Natural killer cell treated with Interleukin-12 subunit alpha and Interleukin-12 subunit beta and Interleukin-15 and Interleukin-18, amount 100 ng/mL, for 72 hours (primary cell): ENCODE measurements around the gene PXN. TPM values are rescaled to one million over a fixed set of nuclear protein-coding genes. Genes with fewer than 3 reads are reported as not detected.

Experiments
- ATAC-seq, 2 donors: fragments of 150-1000 bp; cut with Tn5 transposase in 1 of 2; sonication (Bioruptor Pico), chemical (Tn5 transposase) in 1 of 2; 2 replicates each; pipeline ENCODE4 v1.10.0; 2021
- DNase-seq: peaks from one replicate; pipeline ENCODE4 v3.0.0; 2022; ENCODE audit warnings: low spot score
- H3K27ac Mint-ChIP-seq, 2 donors: 1 replicate in 1 of 2; 2 replicates in 1 of 2; pipeline ENCODE4 v1.8.0; 2022; ENCODE audit warnings: mixed read lengths in 2 of 2, mild to moderate bottlenecking in 1 of 2, moderate library complexity in 1 of 2
- H3K27me3 Mint-ChIP-seq, 2 donors: 1 replicate in 1 of 2; 2 replicates in 1 of 2; pipeline ENCODE4 v1.8.0; 2022; ENCODE audit warnings: mixed read lengths in 2 of 2
- H3K36me3 Mint-ChIP-seq: one replicate; pipeline ENCODE4 v1.8.0; 2022; ENCODE audit warnings: mixed read lengths
- H3K4me1 Mint-ChIP-seq, 2 donors: 1 replicate in 1 of 2; 2 replicates in 1 of 2; pipeline ENCODE4 v1.8.0; 2022; ENCODE audit warnings: low read depth in 2 of 2, mixed read lengths in 2 of 2, mild to moderate bottlenecking in 1 of 2
- H3K4me3 Mint-ChIP-seq: one replicate; pipeline ENCODE4 v1.8.0; 2022; ENCODE audit warnings: mixed read lengths
- H3K9me3 Mint-ChIP-seq: 2 replicates; pipeline ENCODE4 v1.8.0; 2022; ENCODE audit warnings: mixed read lengths
- total RNA-seq, 2 donors: library from RNA; stranded (reverse); gene quantifications; one replicate each; pipeline ENCODE4 v1.2.3, GENCODE V29; 2022

The PXN gene
- total RNA-seq, 2 donors from 2014 or later: 133 to 160 TPM

DNA sequence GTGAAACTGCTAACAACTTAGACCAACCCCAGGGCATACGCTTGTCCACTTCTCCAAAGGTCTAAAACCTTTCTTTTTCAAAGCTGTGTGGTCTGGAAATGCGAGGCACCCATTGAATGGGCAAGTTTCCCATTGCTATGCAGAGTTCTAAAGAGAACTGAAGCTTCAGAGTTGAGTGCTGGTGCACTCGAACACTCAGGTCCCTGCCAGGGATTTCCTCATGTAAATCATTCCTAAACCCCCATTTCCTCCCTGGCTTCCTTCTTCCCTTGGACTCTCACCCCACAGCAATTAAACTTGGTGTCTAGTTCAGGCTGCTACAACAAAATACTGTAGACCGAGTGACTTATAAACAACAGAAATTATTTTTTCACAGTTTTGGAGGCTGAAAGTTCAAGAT is 2.2 kb upstream of the PXN start:
- ATAC-seq (no peak), DNase-seq (peak; percentile 6)
- no peaks in the 10 kb centered on the region for H3K9me3 Mint-ChIP-seq
- no peak overlapping the region for H3K4me3 Mint-ChIP-seq
- peaks cover 22 to 25% of the 10 kb centered on the region in 2 donors for H3K4me1 Mint-ChIP-seq
- H3K27ac Mint-ChIP-seq: no peak overlapping the region
- H3K27me3 Mint-ChIP-seq: peaks cover 0 to 2% of the 10 kb centered on the region in 2 donors
- peaks cover under 1% of the 10 kb centered on the region for H3K36me3 Mint-ChIP-seq

DNA sequence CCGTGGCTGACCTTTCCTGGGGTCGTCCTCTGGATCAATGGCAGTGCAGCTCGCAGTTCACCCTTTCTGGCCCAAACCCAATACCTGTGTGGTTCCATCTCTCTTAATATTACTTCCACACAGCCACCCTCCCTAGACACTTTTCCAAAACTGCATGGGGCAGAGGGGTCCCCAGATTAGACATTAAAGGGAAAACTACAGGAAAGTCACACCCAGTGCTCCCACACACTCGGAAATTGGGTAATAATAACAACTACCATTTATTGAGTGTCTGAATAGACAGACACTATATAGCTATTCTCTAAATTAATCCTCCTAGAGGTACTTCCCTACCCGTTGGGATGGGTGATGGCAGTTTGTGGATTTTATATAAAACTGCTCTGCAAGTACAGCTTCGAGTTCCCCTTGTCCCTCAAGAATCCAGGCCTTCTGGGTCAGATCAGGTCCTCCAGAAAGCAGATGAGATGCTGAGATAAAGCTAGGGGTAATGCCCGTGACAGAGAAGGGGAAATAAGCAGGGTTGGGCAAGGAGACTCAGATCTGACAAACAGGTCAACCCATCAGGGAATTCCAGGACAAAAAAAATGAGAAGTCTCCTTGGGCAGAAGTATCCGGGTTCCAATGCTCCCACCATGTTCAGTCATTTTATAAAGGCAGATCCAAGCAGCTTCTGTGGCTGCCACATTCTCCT is 795 bp upstream of the PXN start:
- H3K36me3 Mint-ChIP-seq: peaks cover 5% of the 10 kb centered on the region
- no peaks in the 10 kb centered on the region for H3K9me3 Mint-ChIP-seq
- H3K4me1 Mint-ChIP-seq: peaks cover 36 to 39% of the 10 kb centered on the region in 2 donors
- peak overlapping the region; percentile 98 for H3K4me3 Mint-ChIP-seq
- no peaks in the 10 kb centered on the region for H3K27me3 Mint-ChIP-seq
- DNase-seq (peak; percentile 2), ATAC-seq (no peak)
- peak overlapping the region; percentile 63 to 81 for H3K27ac Mint-ChIP-seq

DNA sequence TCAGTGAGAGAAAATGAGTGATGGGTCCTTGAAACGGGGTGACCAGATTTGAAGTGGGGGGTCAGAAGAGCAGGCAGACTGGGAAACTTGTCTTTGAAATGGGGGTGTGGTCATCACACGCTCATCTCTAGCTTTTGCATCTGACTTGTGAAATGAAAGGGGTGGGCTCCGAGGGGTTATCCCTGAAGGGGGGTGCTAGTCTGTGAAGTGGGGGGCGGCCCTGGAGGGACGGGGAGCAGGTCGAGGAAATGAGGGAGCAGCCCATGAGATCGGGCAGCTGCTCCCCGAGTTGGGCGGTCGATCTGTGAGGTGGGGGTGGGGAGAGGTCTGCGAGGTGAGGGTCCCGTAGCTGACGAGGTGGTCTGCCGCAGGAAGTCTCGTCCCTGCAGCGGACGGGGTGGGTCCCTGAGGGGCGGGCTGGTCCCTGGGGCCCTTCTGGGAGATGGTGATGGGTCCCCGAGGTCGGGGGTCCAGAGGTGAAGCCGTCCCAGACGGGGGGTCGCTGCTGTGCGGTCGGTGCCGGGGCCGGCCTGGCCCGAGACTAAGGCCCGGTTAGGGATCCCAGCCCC is 542 bp downstream of the PXN start:
- H3K27ac Mint-ChIP-seq: peak overlapping the region; percentile 81 to 96
- H3K4me1 Mint-ChIP-seq: peaks cover 47 to 49% of the 10 kb centered on the region in 2 donors
- no peaks in the 10 kb centered on the region for H3K27me3 Mint-ChIP-seq
- peak overlapping the region; percentile 98 for H3K4me3 Mint-ChIP-seq
- ATAC-seq (peak in 1 of 2 donors; percentile 26), DNase-seq (peak; percentile 55)
- no peaks in the 10 kb centered on the region for H3K9me3 Mint-ChIP-seq
- H3K36me3 Mint-ChIP-seq: peaks cover 5% of the 10 kb centered on the region

DNA sequence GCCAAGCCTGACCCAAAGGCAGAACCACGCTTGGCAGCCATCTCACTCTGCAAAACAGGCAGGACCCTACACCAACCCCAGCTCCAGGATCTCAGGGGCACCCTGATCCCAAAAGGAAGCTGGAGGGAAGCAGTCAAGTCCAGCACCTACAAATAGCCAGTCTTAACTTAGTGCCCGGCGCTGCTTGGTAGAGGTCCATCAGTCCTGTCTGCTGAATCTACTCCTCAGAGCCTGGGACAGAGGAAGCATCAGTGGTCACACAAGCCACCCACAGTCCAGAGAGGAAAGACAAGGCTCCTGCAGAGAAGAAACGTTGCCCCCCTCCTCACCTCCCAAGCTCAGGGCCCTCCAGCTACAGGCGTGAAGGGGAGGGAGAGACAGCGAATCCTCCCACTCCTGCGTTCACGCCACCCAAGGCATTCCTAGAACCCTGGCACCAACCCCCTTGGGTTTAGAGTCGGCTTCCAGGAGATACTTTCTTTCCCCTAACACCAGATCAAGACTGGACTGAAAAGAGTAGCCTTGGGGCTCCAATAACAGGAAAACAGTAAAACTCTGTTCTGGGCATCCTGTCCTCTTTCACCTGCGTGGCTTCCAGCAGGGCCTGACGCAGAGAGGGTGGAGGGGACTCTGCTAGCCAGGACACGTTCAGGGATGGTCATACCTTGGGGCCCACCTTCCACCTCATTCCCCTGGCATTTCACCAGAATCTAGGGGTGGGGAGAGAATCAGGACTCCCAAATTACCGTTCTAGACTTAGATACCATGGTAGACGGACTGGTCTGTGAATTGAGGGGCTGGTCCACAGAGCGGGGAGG is 1.2 kb downstream of the PXN start:
- peak overlapping the region; percentile 98 for H3K4me3 Mint-ChIP-seq
- no peaks in the 10 kb centered on the region for H3K27me3 Mint-ChIP-seq
- peaks cover 5% of the 10 kb centered on the region for H3K36me3 Mint-ChIP-seq
- DNase-seq (peak; percentile 39), ATAC-seq (no peak)
- no peaks in the 10 kb centered on the region for H3K9me3 Mint-ChIP-seq
- H3K4me1 Mint-ChIP-seq: peaks cover 53 to 56% of the 10 kb centered on the region in 2 donors
- peak overlapping the region; percentile 81 to 96 for H3K27ac Mint-ChIP-seq

DNA sequence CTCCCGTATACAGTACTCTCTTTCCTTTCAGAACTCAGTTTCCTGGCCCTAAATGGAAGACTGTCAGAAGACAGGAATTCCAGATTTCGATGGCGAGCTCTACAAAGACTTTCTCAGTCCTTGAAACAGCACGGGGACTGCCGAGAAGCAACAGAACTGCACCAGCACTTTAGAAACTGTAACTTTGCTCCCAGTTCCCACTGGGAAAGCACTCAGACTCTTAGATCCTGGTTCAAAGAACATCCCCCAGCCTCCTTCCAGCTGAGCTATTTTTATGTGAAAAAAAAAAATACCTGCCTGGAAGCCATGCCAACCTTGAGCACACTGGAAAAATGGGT is 1.8 kb downstream of the PXN start:
- ATAC-seq (no peak), DNase-seq (peak; percentile 15)
- peak overlapping the region; percentile 81 to 96 for H3K27ac Mint-ChIP-seq
- H3K4me1 Mint-ChIP-seq: peaks cover 55 to 59% of the 10 kb centered on the region in 2 donors
- H3K36me3 Mint-ChIP-seq: peaks cover 5% of the 10 kb centered on the region
- H3K4me3 Mint-ChIP-seq: peak overlapping the region; percentile 98
- no peaks in the 10 kb centered on the region for H3K9me3 Mint-ChIP-seq
- no peaks in the 10 kb centered on the region for H3K27me3 Mint-ChIP-seq

DNA sequence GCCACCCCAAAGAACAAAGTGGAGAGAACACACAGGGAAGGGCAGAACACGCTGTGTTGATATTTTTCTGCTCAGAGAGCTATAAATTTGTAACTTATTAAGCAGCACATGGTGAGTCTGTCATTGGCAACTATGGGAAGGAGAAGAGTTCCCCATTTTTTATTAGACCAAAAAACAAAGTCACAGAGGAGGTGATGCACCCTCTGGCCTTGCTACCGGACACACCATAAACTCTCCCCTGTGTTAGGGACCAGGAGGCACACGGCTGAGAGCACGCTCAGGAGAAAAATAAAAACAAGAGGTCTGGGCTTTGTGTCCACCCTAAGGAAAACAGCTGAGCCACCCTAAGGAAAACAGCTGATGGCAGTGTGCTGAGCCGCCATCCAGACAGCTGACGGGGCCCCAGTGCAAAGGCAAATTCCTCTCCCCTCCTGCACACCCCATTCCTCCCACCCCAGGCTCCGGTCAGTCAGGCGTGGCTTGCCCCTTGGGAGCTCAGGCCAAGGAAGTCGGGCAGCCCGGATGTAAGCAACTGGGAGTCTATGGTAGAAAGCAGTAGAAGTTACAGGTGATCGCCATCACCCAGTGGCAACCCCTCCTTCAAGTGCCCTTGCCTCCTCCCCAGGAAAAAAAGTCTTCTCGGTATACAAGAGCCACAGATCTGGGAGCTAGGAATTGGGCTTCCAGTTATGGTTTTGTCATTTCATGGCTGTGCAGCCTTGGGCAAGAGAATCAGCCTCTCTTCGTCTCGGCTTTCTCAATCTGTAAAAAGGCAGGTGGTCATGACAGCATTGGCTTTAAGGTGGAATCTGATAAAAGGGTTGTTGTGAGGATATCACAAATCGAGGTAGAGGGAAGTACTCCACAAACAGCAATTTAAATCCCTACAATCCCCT is 2.4 kb downstream of the PXN start:
- H3K9me3 Mint-ChIP-seq: no peaks in the 10 kb centered on the region

DNA sequence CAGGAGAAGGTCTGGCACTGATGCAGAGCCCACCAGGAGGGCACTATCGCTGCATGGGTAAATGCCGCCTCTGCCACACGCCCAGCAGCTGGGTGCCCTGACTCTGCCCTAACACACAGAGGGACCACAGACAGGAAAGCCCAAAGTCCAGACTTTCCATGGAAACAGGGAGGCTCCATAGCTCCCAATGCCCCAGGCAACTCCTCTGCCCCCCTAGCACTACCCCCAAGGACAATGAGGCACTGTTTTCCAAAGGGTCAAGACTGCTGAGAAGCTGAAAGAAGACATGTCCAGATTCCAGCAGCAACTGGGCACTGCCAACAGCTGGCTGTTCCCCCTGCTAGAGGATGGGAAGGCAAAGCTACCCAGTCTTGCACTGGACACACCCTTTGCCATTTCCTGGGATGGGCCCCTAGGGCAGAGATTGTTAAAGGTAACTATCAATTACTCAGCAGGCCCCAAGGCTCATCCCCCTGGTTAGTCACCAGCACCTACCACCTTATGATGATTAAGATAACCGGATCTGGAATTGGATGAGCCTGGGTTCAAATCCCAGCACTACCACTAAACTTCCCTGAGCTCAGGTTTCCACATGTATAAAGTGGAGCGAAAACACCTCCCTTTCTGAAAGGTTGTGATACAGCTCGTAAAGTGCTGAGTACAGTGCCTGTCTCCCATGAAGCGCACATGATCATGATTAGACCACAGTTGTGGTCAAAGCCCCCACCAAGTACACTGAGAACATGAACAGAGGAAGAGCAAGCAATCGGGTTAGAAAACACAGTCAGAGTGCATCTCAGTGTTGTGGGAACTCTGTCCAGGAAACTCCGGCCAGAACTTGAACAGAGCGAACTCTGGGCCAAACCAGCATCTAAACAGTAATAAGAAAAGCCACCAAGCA is 3.3 kb downstream of the PXN start:
- Mint-ChIP-seq H3K4me3 (peak overlapping the region; percentile 98), H3K27me3 (no peaks in the 10 kb centered on the region), H3K4me1 (peaks cover 69 to 71% of the 10 kb centered on the region in 2 donors), H3K36me3 (peaks cover 5% of the 10 kb centered on the region), H3K9me3 (no peaks in the 10 kb centered on the region), H3K27ac (peak overlapping the region; percentile 81 to 96)
- peak; percentile 62 for DNase-seq
- peak in 1 of 2 donors; percentile 51 for ATAC-seq

More for the DNA sequence above, 2.4 kb downstream of the PXN start:
- no peak for ATAC-seq
- Mint-ChIP-seq H3K4me1 (peaks cover 60 to 65% of the 10 kb centered on the region in 2 donors), H3K27me3 (no peaks in the 10 kb centered on the region), H3K4me3 (peak overlapping the region; percentile 98), H3K27ac (peak overlapping the region; percentile 81 to 96), H3K36me3 (peaks cover 5% of the 10 kb centered on the region)
- peak; percentile 56 for DNase-seq

DNA sequence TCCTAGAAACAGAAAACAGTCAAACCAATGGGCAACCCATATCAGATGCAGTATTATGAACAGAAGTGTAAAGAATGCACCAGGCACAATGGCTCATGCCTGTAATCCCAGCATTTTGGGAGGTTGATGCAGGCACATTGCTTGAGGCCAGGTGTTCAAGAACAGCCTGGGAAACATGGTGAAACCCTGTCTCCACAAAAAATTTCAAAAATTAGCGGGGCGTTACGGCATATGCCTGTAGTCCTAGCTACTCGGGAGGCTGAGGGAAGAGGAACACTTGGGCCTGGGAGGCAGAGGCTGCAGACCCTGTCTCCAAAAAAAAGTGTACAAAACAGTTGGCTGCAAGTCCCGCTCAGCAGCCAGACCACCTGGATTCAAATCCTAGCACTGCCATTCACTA is 4.9 kb downstream of the PXN start:
- H3K27me3 Mint-ChIP-seq: no peaks in the 10 kb centered on the region
- H3K4me3 Mint-ChIP-seq: peak overlapping the region; percentile 42
- H3K36me3 Mint-ChIP-seq: peaks cover 5% of the 10 kb centered on the region
- peak overlapping the region; percentile 56 to 63 for H3K27ac Mint-ChIP-seq
- peaks cover 76 to 77% of the 10 kb centered on the region in 2 donors for H3K4me1 Mint-ChIP-seq
- DNase-seq (peak; percentile 0), ATAC-seq (no peak)
- H3K9me3 Mint-ChIP-seq: no peaks in the 10 kb centered on the region

DNA sequence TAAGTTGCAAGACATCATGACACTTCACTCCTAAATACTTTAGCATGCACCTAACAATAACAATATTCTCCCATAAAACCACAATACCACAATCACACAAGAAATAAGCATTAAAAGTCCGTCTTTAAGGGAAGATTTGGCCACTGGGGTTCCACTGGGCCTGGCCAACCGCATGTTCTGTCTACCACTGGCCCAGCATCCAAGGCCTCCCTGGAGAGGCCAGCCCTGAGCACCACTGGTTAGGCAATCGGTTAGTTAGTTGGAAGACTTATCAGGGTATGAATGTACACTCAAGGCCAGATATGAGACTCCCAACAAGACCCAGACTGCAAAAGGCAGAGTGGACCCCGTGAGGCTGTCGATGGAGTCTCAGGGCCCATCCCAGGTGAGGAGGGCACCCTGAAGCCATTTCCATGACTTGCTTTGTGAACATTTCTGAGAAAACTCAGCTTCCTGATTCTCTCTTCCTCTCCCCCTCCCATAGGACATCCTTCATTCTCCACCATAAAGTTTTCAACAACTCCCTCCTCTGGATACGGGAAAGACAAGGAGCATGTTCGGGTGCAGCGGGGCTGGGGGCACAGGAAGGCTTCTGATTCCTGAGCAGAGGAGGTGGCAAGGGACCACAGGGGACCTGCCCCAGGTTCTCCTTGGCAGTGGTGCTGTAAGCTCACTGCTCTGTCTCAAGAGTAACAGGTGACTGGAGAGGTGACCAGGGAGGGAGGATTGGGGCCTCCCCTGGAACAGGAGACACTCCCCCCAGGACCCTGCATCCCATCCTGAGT is 5.9 kb downstream of the PXN start:
- DNase-seq (peak; percentile 57), ATAC-seq (no peak)
- Mint-ChIP-seq H3K9me3 (no peaks in the 10 kb centered on the region), H3K36me3 (peaks cover 12% of the 10 kb centered on the region), H3K4me1 (peaks cover 78 to 81% of the 10 kb centered on the region in 2 donors), H3K27ac (peak overlapping the region; percentile 56 to 63), H3K4me3 (peak overlapping the region; percentile 42), H3K27me3 (no peaks in the 10 kb centered on the region)

DNA sequence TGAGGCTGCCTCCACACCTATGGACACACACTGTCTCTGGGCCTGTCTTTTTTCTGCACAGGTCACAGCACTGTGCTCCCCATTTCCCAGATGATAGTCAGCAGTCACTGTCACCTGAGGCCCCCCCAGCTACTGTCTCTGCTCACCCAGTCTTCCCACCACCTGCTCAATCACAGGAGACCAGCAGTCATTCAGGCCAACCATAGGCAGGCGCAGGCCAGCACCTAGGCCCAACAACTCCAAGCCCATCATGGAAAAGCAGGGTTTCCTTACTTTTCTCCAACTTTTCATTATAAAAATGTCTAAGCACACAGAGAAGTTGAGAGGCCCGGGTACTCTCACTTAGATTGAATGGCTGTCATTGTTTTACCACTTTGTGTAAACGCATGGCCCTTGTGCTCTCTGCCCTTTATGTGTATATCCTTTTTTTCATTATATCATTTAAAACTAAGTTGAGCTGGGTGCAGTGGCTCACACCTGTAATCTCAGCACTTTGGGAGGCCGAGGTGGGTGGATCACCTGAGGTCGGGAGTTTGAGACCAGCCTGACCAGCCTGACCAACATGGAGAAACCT is 7.1 kb downstream of the PXN start:
- Mint-ChIP-seq H3K9me3 (no peaks in the 10 kb centered on the region), H3K4me1 (peaks cover 77 to 81% of the 10 kb centered on the region in 2 donors), H3K36me3 (peaks cover 13% of the 10 kb centered on the region), H3K4me3 (peak overlapping the region; percentile 16), H3K27ac (peak overlapping the region; percentile 56 to 63), H3K27me3 (no peaks in the 10 kb centered on the region)
- DNase-seq (peak; percentile 29), ATAC-seq (no peak)

DNA sequence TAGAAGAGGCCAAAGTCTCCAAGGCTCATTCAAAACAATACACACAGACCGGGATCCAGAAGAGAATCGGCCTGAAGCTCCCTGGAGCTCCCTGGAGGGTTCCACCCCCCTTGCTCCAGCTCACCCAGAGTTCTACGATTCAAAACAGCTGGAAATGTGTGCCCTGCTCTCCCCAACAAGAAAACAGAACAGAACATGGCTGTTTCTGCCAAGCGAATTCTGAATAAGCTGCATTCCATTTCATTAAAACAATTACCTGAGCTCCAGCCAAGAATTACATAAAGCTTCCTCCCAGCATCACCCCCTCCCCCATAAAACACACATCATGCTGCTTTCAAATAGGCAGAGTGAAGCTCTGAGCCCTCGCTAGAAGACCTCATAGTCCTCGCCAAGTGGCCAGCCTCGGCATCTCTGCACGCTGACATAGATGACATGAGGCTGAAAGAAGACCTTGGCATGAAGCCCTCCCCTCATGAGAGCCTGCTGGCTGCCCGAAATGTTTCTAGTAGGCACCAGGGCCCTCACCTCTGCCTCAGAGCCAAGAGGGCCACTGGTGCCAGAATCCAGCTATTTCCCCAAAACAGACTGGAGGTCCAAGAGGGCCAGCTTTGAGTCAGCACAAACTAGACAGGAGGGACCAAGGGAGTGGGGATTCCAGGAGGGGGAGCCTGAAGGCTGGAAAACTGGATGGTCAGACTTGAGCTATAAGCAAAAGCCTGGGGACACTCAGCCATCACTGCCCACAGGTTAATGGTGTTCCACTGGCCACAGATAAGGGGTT is 8.3 kb downstream of the PXN start:
- Mint-ChIP-seq H3K4me1 (peaks cover 79 to 82% of the 10 kb centered on the region in 2 donors), H3K9me3 (no peaks in the 10 kb centered on the region), H3K27ac (peak overlapping the region; percentile 56 to 63), H3K36me3 (peaks cover 8% of the 10 kb centered on the region), H3K27me3 (no peaks in the 10 kb centered on the region), H3K4me3 (peak overlapping the region; percentile 4)
- DNase-seq (no peak), ATAC-seq (no peak)
